GM21390 (cell line): ENCODE measurements around the gene IQGAP2.
"Not testable (repeated sequence)": the region's sequence is repeated elsewhere in the genome, so short reads cannot be mapped to it uniquely, and the experiment has no call there.

ENCODE experiments used
- ATAC-seq: cut with Tn5 transposase; IDR thresholded peaks from one replicate; pipeline ENCODE4 v1.9.1; 2021; ENCODE audit not compliant: unreplicated experiment

The IQGAP2 gene

DNA sequence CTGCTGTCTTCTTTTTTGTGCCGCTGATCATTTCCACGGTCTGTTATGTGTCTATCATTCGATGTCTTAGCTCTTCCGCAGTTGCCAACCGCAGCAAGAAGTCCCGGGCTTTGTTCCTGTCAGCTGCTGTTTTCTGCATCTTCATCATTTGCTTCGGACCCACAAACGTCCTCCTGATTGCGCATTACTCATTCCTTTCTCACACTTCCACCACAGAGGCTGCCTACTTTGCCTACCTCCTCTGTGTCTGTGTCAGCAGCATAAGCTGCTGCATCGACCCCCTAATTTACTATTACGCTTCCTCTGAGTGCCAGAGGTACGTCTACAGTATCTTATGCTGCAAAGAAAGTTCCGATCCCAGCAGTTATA is 329.9 kb downstream of the IQGAP2 start:
- no peak for ATAC-seq

DNA sequence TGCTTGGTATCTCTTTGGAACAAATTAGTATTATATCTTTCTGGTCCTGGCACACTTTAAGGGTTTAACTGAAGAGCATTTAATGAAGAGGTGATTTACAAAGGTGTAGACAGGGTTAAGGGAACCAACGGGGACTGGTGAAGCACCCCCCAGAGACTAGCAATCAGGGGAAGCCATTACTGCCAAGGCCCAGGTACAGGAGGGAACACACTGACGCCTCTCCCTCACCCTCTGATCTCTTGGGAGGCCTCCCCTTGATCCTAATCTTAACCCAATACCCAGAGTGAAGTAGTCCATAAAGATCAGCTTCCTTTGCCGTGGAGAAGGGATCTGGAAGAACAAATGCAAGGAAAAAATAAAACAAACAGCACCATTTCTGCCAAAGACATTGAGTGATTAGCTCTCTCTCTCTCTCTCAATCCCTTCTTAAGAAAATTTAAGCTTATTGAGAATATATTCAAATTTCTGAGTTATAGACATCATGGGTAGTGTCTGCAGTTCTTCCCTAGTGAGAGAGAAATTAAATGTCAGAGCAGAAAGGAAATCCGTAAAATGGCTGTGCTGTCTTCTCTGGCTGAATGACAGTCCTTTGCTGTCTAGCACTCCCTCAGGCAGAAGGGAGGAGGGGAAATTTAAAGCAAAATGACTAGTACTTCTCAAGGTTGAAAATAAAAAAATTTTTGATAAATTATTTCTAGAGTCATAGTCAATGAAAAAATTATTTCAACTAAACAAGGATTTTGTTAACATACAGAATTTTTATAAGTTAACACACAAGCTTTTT is 332.9 kb downstream of the IQGAP2 start:
- ATAC-seq, result no peak

DNA sequence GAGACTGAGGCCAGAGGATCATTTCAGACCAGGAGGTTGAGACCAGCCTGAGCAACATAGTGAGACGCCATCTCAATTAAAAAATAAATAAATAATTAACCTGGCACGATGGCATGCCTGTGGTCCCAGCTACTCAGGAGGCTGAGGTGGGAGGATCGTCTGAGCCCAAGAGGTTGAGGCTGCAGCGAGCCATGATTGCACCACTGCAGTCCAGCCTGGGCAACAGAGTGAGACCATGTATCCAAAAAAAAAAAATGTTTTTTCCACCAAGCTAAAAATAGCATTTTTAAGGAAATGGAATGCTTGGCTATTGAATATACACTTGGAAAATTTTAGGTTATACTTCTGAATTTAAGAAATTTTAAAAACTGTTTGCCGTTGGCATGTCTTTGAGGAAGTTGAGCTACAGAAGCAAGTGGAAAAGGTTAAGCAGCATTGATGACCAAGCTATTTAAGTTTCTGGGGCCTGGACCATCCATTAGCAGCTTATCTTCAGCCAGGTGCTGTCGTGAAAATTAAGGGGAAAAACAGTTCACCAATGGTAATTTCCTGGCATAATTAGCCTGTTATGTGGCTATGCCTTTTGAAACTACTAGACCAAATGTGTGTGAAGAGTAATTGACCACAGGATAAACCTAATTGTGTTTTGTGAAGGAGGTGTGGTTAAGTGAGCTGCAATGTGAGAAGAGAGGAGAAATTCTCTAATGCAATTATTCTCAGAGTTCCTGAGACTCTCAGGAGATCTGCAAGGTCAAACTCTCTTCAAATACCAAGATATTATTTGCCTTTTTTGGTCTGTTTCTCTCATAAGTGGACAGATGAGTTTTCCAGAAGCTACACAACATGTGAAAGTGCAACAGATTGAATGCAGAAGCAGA is 333.8 kb downstream of the IQGAP2 start:
- ATAC-seq, result no peak

DNA sequence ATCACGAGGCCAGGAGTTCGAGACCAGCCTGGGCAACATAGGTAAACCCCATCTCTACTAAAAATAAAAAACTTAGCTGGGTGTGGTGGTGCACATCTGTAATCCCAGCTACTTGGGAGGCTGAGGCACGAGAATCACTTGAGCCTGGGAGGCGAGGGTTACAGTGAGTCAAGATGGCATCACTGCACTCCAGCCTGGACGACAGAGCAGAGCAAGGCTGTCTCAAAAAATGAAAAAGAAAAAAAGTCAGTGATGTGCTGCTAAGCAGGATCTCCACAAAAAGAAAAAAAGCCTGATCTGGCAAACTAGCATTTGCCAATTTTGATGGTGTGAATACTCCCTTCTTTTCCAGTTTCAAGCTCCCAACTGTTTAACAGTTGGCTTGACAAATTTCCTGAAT is 334.8 kb downstream of the IQGAP2 start:
- ATAC-seq, result no peak

DNA sequence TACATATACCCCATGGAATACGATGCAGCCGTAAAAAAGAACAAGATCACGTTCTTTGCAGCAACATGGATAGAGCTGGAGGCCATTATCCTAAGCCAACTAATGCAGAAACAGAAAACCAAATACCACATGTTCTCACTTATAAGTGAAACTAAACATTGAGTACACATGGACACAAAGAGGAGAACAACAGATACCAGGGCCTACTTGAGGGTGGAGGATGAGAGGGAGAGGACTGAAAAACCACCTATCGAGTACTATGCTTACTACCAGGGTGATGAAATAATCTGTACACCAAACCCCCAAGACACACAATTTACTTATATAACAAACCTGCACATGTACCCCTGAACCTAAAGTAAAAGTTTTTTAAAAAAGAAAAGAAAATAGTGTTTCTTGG is 338.4 kb downstream of the IQGAP2 start:
- ATAC-seq, result not testable (repeated sequence)

DNA sequence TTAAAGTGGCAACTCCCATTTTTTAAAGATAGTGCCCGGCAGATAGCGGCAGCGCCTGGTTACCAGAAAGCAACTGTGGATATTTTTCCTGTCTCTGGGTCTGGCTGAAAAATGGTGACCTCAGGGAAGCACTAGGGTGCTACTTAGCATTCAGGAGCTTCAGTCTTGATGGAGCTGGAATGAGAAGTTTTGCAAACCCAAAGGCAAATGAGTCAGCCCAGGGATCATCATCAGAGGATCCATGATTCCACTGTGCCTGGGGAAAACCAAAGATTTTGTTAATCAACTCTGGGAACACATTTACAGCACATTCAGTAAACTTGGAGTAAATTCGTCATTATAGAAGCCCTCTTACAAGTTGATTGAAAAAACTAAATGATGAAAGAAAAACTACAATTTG is 339.5 kb downstream of the IQGAP2 start:
- ATAC-seq, result no peak

DNA sequence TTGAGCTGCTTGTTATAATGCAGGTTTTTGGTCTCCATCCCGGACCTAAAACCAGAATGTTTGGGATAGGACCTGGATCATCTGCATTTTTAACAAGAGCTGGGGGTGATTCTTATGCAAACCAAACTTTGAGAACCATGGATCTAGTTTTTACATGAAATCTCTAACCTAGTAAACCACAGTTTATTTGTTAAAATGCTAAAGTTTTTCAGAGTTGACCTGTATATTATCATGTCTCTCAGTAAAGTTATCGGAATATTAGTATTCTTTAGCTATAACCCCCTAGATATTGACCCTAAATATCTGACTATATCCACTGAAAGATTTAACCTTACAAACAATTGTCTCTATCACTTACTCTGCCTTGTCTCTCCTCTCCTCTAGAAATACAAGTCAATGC is 341.5 kb downstream of the IQGAP2 start:
- no peak for ATAC-seq

DNA sequence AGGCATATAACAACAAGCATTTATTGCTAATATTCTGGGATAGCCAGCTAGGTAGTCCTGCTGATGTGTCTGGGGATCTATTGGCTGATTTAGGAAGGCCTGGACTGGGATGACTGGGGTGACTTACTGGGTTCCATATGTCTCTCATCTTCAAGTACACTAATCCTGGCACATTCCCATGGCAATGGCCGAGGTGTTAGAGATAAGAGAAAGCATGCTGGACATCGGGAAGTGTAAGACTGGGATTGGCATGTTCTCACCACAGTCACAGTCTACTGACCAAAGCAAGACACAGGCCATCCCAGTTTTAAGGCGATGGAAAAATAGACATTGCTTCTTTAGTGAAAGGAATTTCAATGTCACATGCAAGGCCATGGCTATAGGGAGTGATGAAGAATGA is 342.6 kb downstream of the IQGAP2 start:
- no peak for ATAC-seq

DNA sequence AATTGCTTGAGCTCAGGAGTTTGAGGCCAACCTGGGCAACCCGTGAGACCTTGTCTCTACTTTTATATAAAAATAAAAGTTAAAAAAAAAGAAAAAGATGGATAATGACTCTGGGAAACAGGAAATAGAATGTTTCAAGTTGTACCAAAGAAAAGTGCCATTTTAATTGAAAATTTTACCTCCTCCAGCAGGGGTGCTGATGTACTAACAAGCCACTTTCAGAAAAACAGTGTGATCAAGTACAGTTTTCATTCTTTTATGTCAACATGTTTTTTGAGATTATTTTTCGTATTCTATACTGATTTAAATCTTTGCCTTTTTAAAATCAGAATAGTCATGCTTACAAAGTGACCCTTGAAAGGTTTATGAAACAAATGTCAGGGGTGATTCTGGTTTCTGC is 343.6 kb downstream of the IQGAP2 start:
- no peak for ATAC-seq

DNA sequence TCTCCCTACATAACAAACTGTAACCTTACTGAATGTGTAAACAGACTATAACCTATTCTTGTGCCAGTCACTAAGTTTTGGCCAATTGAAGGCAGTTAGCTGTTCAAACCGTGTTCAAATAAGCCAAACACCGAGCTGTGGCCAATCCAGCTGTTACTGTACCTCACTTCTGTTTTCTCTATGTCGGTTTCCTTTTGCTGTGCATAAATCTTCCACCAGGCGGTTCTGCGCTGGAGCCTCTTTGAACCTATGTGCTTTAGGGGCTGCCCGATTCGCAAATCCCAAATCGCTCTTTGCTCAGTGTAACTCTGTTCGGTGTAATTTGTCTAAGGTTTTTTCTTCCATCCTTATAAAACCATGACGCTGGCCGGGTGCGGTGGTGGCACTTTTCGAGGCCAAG is 344.6 kb downstream of the IQGAP2 start:
- ATAC-seq, result no peak

DNA sequence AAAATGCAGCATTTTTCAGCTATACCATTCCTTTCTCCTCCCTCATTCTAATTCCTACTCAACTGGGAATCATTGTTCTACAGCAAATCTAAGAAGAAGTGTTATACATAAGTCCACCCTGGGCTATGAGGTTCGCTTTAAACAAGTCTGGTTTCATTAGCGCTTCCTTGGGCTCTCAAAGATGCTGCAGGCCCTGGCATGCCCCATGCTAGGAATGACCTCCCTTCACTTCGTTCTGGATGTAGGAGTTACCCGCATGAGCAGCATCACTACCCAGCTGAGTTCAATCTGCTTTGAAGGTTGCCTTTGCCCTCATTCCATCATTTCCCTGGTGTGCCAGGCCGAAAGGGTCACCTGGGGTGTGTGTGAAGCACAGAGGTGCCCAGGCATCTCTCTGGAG is 348.2 kb downstream of the IQGAP2 start:
- ATAC-seq, result no peak

DNA sequence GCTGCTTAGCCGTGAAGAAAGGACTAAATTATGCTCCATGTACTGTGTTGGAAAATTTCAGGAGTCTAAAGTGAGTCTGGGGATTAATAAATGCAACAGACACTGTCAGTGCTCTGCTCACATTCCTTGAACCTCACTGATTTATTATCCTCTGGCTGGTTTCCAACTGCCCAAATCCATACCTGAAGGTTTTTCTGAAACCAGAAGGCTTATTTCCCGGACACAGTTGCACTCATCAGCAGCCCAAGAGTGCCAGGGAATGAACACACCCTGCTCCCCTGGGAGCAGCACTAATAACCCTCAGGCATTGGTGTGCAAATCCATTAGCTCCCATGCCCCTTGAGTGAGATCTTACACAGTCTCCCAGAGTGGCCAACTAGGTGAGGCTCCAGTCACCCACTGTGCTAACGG is 351.6 kb downstream of the IQGAP2 start:
- no peak for ATAC-seq

DNA sequence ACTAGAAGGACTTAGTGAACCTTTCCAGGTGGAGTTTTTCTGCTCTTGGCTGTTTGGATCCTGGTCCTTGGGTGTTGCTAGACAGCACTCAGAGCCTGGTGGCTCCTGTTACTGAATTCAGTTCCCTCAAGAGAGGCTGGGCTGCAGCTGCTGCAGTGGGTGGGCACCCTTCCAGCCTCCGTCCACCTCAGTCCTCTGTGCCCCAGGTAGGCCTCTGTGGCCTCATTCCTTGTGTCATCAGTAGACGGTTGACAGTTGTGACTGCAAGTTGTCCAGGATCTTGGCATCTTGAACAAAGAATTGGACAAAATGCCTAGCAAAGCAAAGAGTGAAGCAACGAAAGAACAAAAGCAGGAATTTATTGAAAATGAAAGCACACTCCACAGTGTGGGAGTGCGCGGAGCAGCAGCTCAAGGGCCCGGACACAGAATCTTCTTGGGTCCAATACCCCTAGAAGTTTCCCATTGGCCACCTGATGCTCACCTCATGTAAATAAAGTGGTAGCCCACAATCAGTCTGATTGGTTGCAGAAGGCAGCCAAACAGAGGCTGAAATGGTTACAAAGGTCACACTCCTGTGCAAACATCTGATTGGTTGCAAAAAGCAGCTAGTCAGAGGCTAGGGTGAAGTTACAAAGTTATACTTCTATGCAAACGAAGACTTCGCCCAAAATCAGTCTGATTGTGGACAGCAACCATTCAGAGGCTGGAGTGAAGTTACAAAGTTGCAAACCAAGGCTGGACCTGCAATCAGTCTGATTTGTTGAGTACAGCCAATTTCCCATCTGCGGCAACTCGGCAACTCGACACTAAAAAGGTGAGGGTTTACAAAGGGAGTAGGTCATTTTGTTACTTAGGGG is 352.9 kb downstream of the IQGAP2 start:
- no peak for ATAC-seq

DNA sequence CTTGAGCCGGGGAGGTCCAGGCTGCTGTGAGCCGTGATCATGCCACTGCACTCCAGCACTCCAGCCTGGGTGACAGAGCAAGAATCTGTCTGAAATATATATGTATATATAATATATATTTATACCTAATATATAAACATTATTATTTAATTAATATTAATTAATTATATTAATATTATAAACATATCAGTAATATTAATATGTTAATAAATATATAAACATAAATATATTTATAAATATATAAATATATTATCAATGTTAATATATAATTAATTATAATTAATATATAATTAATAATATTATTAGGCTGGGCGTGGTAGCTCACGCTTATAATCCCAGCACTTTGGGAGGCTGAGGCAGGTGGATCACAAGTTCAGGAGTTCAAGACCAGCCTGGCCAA is 354.0 kb downstream of the IQGAP2 start:
- no peak for ATAC-seq
